Fibroblast of lung (primary cell): ENCODE data around the gene FSD1.

Experiments
- EZH2 ChIP-seq: IDR thresholded peaks from 2 replicates; pipeline ENCODE4 v1.5.1; 2012; ENCODE audit warnings: low read length, control low read depth, mild to moderate bottlenecking; ENCODE audit errors: missing control alignments
- TF ChIP-seq, protein P1 (sequence below), 2 donors: IDR thresholded peaks in 1 of 2; conservative IDR thresholded peaks in 1 of 2; 1 replicate in 1 of 2; 2 replicates in 1 of 2; pipeline ENCODE4 v1.5.1; 2011 to 2012; ENCODE audit warnings: low read length in 2 of 2, control low read depth in 1 of 2, inconsistent platforms in 1 of 2, low read depth in 1 of 2, mild to moderate bottlenecking in 1 of 2

DNA sequence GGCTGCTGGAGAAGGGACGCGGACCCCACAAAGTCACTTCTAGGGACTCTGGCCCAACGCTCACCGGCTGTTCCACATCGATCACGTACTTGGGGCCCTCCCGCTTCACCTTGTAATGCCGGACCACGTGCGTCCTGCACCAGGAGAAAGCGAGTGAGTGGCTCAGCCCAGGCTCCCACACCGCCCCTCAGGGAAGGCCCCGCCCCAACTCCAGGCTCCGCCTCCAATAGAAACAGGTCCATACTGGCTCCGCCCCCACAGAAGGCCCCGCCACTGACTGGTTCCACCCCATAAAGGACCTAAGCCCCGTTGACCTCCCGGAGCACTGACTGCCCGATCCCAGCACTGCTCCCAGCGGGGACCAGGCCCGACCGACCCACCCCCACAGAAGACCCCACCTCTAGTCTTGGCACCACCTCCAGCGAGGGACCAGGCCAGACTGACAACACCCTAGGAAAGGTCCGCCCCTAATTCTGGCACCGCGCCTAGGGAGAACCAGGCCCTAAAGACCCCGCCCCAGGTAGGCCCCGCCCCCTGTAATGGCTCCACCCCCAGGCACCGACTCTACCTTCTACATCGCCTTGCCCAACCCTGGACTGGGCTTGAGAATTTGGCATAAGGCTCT is 23.0 kb downstream of the FSD1 start:
- TF ChIP-seq, protein P1, sequence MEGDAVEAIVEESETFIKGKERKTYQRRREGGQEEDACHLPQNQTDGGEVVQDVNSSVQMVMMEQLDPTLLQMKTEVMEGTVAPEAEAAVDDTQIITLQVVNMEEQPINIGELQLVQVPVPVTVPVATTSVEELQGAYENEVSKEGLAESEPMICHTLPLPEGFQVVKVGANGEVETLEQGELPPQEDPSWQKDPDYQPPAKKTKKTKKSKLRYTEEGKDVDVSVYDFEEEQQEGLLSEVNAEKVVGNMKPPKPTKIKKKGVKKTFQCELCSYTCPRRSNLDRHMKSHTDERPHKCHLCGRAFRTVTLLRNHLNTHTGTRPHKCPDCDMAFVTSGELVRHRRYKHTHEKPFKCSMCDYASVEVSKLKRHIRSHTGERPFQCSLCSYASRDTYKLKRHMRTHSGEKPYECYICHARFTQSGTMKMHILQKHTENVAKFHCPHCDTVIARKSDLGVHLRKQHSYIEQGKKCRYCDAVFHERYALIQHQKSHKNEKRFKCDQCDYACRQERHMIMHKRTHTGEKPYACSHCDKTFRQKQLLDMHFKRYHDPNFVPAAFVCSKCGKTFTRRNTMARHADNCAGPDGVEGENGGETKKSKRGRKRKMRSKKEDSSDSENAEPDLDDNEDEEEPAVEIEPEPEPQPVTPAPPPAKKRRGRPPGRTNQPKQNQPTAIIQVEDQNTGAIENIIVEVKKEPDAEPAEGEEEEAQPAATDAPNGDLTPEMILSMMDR (conservative IDR thresholded peaks at IDR 0.05 in 1 of 2, IDR thresholded peaks at IDR 0.05 in 1 of 2; ENCODE audit: low read depth in 1 of 2, low read length in 2 of 2): no peak
- peak; percentile 42 for TF ChIP-seq EZH2
